WTC11 (cell line): ENCODE data around the gene TCF7L2. TPM values are rescaled to one million over a fixed set of nuclear protein-coding genes. Genes with fewer than 3 reads are reported as not detected.

ENCODE experiments used
- ATAC-seq: fragments of 200-7000 bp; cut with Tn5 transposase; 2 replicates; pipeline ENCODE4 v1.10.0; 2021; ENCODE audit warnings: mild to moderate bottlenecking, moderate library complexity
- CTCF ChIA-PET: fragments of 300-600 bp; sonication (Branson Sonifier 250); formaldehyde crosslinking; loops from one replicate; lab custom pipeline; 2021; ENCODE audit warnings: antibody characterized with exemption; lab: Charles Lee
- POLR2A ChIA-PET: fragments of 350-600 bp; sonication (Branson Sonifier 250); formaldehyde crosslinking; loops from one replicate; lab custom pipeline; 2021; ENCODE audit warnings: antibody characterized with exemption; lab: Charles Lee
- DNase-seq: peaks from one replicate; pipeline ENCODE4 v3.0.0; 2021; ENCODE audit warnings: low spot score
- H3K27ac Mint-ChIP-seq: 2 replicates; pipeline ENCODE4 v1.8.0; 2021; ENCODE audit warnings: mixed read lengths
- H3K27me3 Mint-ChIP-seq: 2 replicates; pipeline ENCODE4 v1.8.0; 2021; ENCODE audit warnings: low read depth, mild to moderate bottlenecking, moderate library complexity, mixed read lengths
- H3K36me3 Mint-ChIP-seq: 2 replicates; pipeline ENCODE4 v1.8.0; 2021; ENCODE audit warnings: mixed read lengths
- H3K4me1 Mint-ChIP-seq: 2 replicates; pipeline ENCODE4 v1.8.0; 2022; ENCODE audit warnings: mixed read lengths
- H3K4me3 Mint-ChIP-seq: 2 replicates; pipeline ENCODE4 v1.8.0; 2021; ENCODE audit warnings: mild to moderate bottlenecking, moderate library complexity, mixed read lengths
- H3K9me3 Mint-ChIP-seq: 2 replicates; pipeline ENCODE4 v1.8.0; 2021; ENCODE audit warnings: mixed read lengths
- AR ChIP-seq: fragments of 250-450 bp; sonication (Bioruptor Pico); IDR thresholded peaks from 2 replicates; pipeline ENCODE4 v1.9.0; 2021; ENCODE audit warnings: mild to moderate bottlenecking
- ATF2 ChIP-seq: sonication (generic); formaldehyde crosslinking; IDR thresholded peaks from 2 replicates; pipeline ENCODE4 v1.8.1; 2022; ENCODE audit warnings: low read depth, missing genetic modification reagents, borderline replicate concordance
- CBFB ChIP-seq: sonication (generic); formaldehyde crosslinking; IDR thresholded peaks from 2 replicates; pipeline ENCODE4 v1.8.1; 2022; ENCODE audit warnings: mild to moderate bottlenecking, low read depth, missing genetic modification reagents
- CREB1 ChIP-seq: sonication (generic); formaldehyde crosslinking; IDR thresholded peaks from 2 replicates; pipeline ENCODE4 v1.8.0; 2023; ENCODE audit warnings: mild to moderate bottlenecking, missing genetic modification reagents
- E2F1 ChIP-seq: sonication (generic); formaldehyde crosslinking; IDR thresholded peaks from 2 replicates; pipeline ENCODE4 v1.8.0; 2022; ENCODE audit warnings: mild to moderate bottlenecking, missing genetic modification reagents
- ERG ChIP-seq: fragments of 250-450 bp; sonication (Bioruptor Pico); IDR thresholded peaks from 2 replicates; pipeline ENCODE4 v1.8.0; 2021; ENCODE audit warnings: mild to moderate bottlenecking
- MXD4 ChIP-seq: fragments of 250-450 bp; sonication (Bioruptor Pico); IDR thresholded peaks from 2 replicates; pipeline ENCODE4 v1.8.0; 2021; ENCODE audit warnings: mild to moderate bottlenecking, moderate library complexity, borderline replicate concordance
- MYBL2 ChIP-seq: sonication (generic); formaldehyde crosslinking; IDR thresholded peaks from 2 replicates; pipeline ENCODE4 v1.8.1; 2023; ENCODE audit warnings: mild to moderate bottlenecking, moderate library complexity, missing genetic modification reagents
- SMAD4 ChIP-seq: sonication (generic); formaldehyde crosslinking; IDR thresholded peaks from 2 replicates; pipeline ENCODE4 v1.8.0; 2022; ENCODE audit warnings: mild to moderate bottlenecking, missing genetic modification reagents
- TCF7 ChIP-seq: sonication (generic); formaldehyde crosslinking; IDR thresholded peaks from 2 replicates; pipeline ENCODE4 v1.8.0; 2022; ENCODE audit warnings: mild to moderate bottlenecking, low read depth, missing genetic modification reagents, moderate library complexity
- ZNF532 ChIP-seq: fragments of 250-450 bp; sonication (Bioruptor Pico); IDR thresholded peaks from 2 replicates; pipeline ENCODE4 v1.9.0; 2021; ENCODE audit warnings: mild to moderate bottlenecking, borderline replicate concordance
- total RNA-seq: library from RNA; stranded (reverse); gene quantifications from 3 replicates; pipeline ENCODE4 v1.2.3, GENCODE V29; 2021

Gene TCF7L2
- total RNA-seq, 1 experiment from 2014 or later, result 44.5 TPM

- Mint-ChIP-seq H3K4me1 (peaks cover 85% of the 10 kb centered on the region), H3K27ac (peak overlapping the region; percentile 97), H3K27me3 (no peaks in the 10 kb centered on the region), H3K4me3 (peak overlapping the region; percentile 85), H3K36me3 (peaks cover 33% of the 10 kb centered on the region), H3K9me3 (peaks cover 8% of the 10 kb centered on the region)
- ATAC-seq, result peak; percentile 8
- CTCF ChIA-PET, result interaction anchor here (1.4 kb wide), 1 partner anchor 482 kb away, joined by 3 read pairs; no protein-coding TSS in a partner anchor
- POLR2A ChIA-PET, result interaction anchor here (1.1 kb wide), 1 partner anchor 8 kb away, joined by 3 read pairs; the partner anchor contains the start of gene TCF7L2
- no peak for DNase-seq
- TF ChIP-seq SMAD4 (CRISPR knock-in tag), result no peak
Measured at GRCh38 chr10:112957640-112958092, 7.6 kb downstream of the TCF7L2 start.

- TF ChIP-seq CREB1 (CRISPR knock-in tag) (no peak), AR (CRISPR knock-in tag) (no peak), TCF7 (CRISPR knock-in tag) (no peak), MYBL2 (CRISPR knock-in tag) (no peak)
- ATAC-seq (peak; percentile 60), DNase-seq (no peak)
- Mint-ChIP-seq H3K4me3 (peak overlapping the region; percentile 85), H3K27me3 (no peaks in the 10 kb centered on the region), H3K9me3 (peaks cover 8% of the 10 kb centered on the region), H3K36me3 (peaks cover 27% of the 10 kb centered on the region), H3K4me1 (peaks cover 89% of the 10 kb centered on the region), H3K27ac (peak overlapping the region; percentile 97)
- ChIA-PET POLR2A (interaction anchor here (1.0 to 1.1 kb wide), 2 partner anchors 8 to 60 kb away, joined by 3 to 4 read pairs; partner anchors contain the start of gene TCF7L2), CTCF (interaction anchor here (1.4 kb wide), 1 partner anchor 482 kb away, joined by 3 read pairs; no protein-coding TSS in a partner anchor)
Measured at GRCh38 chr10:112958275-112958995, 8.4 kb downstream of the TCF7L2 start.

- DNase-seq (no peak), ATAC-seq (no peak)
- Mint-ChIP-seq H3K4me3 (peak overlapping the region; percentile 85), H3K27ac (peak overlapping the region; percentile 97), H3K9me3 (peaks cover 8% of the 10 kb centered on the region), H3K36me3 (peaks cover 26% of the 10 kb centered on the region), H3K4me1 (peaks cover 89% of the 10 kb centered on the region), H3K27me3 (no peaks in the 10 kb centered on the region)
- TF ChIP-seq CREB1 (CRISPR knock-in tag) (no peak), E2F1 (CRISPR knock-in tag) (no peak), ERG (CRISPR knock-in tag) (no peak), CBFB (CRISPR knock-in tag) (no peak), SMAD4 (CRISPR knock-in tag) (no peak)
- ChIA-PET CTCF (no interaction called here), POLR2A (interaction anchor here (1.0 kb wide), 1 partner anchor 61 kb away, joined by 4 read pairs; no protein-coding TSS in a partner anchor)
Measured at GRCh38 chr10:112959207-112959838, 9.3 kb downstream of the TCF7L2 start.

GRCh38 chr10:112960151-112960681, 10.2 kb downstream of the TCF7L2 start:
- ChIA-PET POLR2A (interaction anchor here (0.7 kb wide), 1 partner anchor 21 kb away, joined by 3 read pairs; no protein-coding TSS in a partner anchor), CTCF (no interaction called here)
- Mint-ChIP-seq H3K27ac (peak overlapping the region; percentile 95), H3K4me1 (peaks cover 88% of the 10 kb centered on the region), H3K9me3 (peaks cover 8% of the 10 kb centered on the region), H3K4me3 (peak overlapping the region; percentile 5), H3K27me3 (no peaks in the 10 kb centered on the region), H3K36me3 (peaks cover 32% of the 10 kb centered on the region)
- DNase-seq, result no peak
- ATAC-seq, result no peak
- TF ChIP-seq ZNF532 (CRISPR knock-in tag) (0 out of 2 replicates have a peak, but pooled peaks have one; percentile 38), MXD4 (CRISPR knock-in tag) (no peak), ATF2 (CRISPR knock-in tag) (no peak)
